Lower lobe of right lung (tissue), 2 donors: ENCODE results near the gene MRM2. TPM values are rescaled to one million over a fixed set of nuclear protein-coding genes. Genes with fewer than 3 reads are reported as not detected.

Experiments
- ATAC-seq, 2 donors: fragments of 200-7000 bp; cut with Tn5 transposase; one replicate each; pipeline ENCODE4 v1.9.1; 2020 to 2022; ENCODE audit warnings: mild to moderate bottlenecking in 2 of 2, moderate library complexity in 2 of 2
- DNase-seq: peaks from one replicate; pipeline ENCODE4 v3.0.0-alpha.2; 2020
- H3K27ac ChIP-seq: fragments of 200-600 bp; one replicate; pipeline ENCODE4 v1.8.0; 2022
- H3K27me3 ChIP-seq: fragments of 200-600 bp; one replicate; pipeline ENCODE4 v1.8.0; 2022; ENCODE audit warnings: low read depth
- H3K36me3 ChIP-seq: fragments of 200-600 bp; one replicate; pipeline ENCODE4 v1.8.0; 2022; ENCODE audit warnings: mild to moderate bottlenecking
- H3K4me1 ChIP-seq: fragments of 200-600 bp; one replicate; pipeline ENCODE4 v1.8.0; 2022
- H3K4me3 ChIP-seq: fragments of 200-600 bp; one replicate; pipeline ENCODE4 v1.8.0; 2022; ENCODE audit warnings: mild to moderate bottlenecking
- H3K9me3 ChIP-seq: fragments of 200-600 bp; one replicate; pipeline ENCODE4 v1.8.0; 2022
- CTCF ChIP-seq: fragments of 200-600 bp; IDR thresholded peaks from one replicate; pipeline ENCODE4 v1.8.0; 2022; ENCODE audit warnings: antibody characterized with exemption, mild to moderate bottlenecking
- intact Hi-C: fragments of 100-400 bp; cut with DNase I; formaldehyde crosslinking; loops from one replicate; pipeline ENCODE4 v1.11.0; 2022
- total RNA-seq: library from RNA; stranded (reverse); fragmentation: NEBNext Ultra II Directional; extraction: Animal tissue kit (Norgen Biotek cat#: 25700); gene quantifications from one replicate; pipeline ENCODE4 v1.2.1, GENCODE V29; 2021
- donor health status: DM: no; HTN: yes; CAD: no; lungs with severe emphysema.

MRM2 gene
- total RNA-seq, 1 donor from 2014 or later = 22.6 TPM

GRCh38 chr7:2278026-2278425, 36.0 kb upstream of the MRM2 start:
- Histone ChIP-seq H3K9me3 (no peaks in the 10 kb centered on the region), H3K4me3 (no peak overlapping the region), H3K27me3 (no peaks in the 10 kb centered on the region), H3K4me1 (peaks cover 12% of the 10 kb centered on the region), H3K27ac (no peak overlapping the region), H3K36me3 (peaks cover 27% of the 10 kb centered on the region)
- ATAC-seq (no peak), DNase-seq (no peak)
- intact Hi-C loops = no loop called here
- TF ChIP-seq CTCF = no peak

GRCh38 chr7:2276107-2276506, 34.1 kb upstream of the MRM2 start:
- intact Hi-C loops = no loop called here
- Histone ChIP-seq H3K9me3 (no peaks in the 10 kb centered on the region), H3K27me3 (no peaks in the 10 kb centered on the region), H3K4me1 (peaks cover 2% of the 10 kb centered on the region), H3K27ac (no peak overlapping the region), H3K36me3 (peaks cover 35% of the 10 kb centered on the region), H3K4me3 (no peak overlapping the region)
- TF ChIP-seq CTCF = no peak
- peak in 1 of 2 donors; percentile 23 for ATAC-seq
- DNase-seq = no peak

- Histone ChIP-seq H3K4me3 (no peak overlapping the region), H3K27me3 (no peaks in the 10 kb centered on the region), H3K27ac (no peak overlapping the region), H3K4me1 (no peaks in the 10 kb centered on the region), H3K36me3 (peaks cover 41% of the 10 kb centered on the region), H3K9me3 (no peaks in the 10 kb centered on the region)
- TF ChIP-seq CTCF = no peak
- intact Hi-C loops = no loop called here
- no peak for ATAC-seq
- no peak for DNase-seq
Measured at GRCh38 chr7:2275101-2275500, 33.1 kb upstream of the MRM2 start.

GRCh38 chr7:2274666-2275065, 32.7 kb upstream of the MRM2 start:
- intact Hi-C loops = no loop called here
- Histone ChIP-seq H3K4me1 (no peaks in the 10 kb centered on the region), H3K27me3 (no peaks in the 10 kb centered on the region), H3K4me3 (no peak overlapping the region), H3K9me3 (no peaks in the 10 kb centered on the region), H3K36me3 (peaks cover 41% of the 10 kb centered on the region), H3K27ac (no peak overlapping the region)
- DNase-seq = no peak
- TF ChIP-seq CTCF = no peak
- peak in 1 of 2 donors; percentile 21 for ATAC-seq

- H3K4me3 ChIP-seq = no peak overlapping the region
- peaks cover 41% of the 10 kb centered on the region for H3K36me3 ChIP-seq
- no peak for TF ChIP-seq CTCF
- H3K27me3 ChIP-seq = no peaks in the 10 kb centered on the region
- DNase-seq = no peak
- intact Hi-C loops = no loop called here
- no peaks in the 10 kb centered on the region for H3K9me3 ChIP-seq
- no peak overlapping the region for H3K27ac ChIP-seq
- no peak for ATAC-seq
- H3K4me1 ChIP-seq = no peaks in the 10 kb centered on the region
Measured at GRCh38 chr7:2273866-2274265, 31.9 kb upstream of the MRM2 start.

- H3K27me3 ChIP-seq = no peaks in the 10 kb centered on the region
- DNase-seq (no peak), ATAC-seq (no peak)
- H3K36me3 ChIP-seq = peaks cover 32% of the 10 kb centered on the region
- H3K4me3 ChIP-seq = no peak overlapping the region
- intact Hi-C loops = no loop called here
- H3K4me1 ChIP-seq = no peaks in the 10 kb centered on the region
- no peaks in the 10 kb centered on the region for H3K9me3 ChIP-seq
- no peak for TF ChIP-seq CTCF
- H3K27ac ChIP-seq = no peak overlapping the region
Measured at GRCh38 chr7:2272031-2272430, 30.0 kb upstream of the MRM2 start.
